Heart right ventricle (tissue), 16 donors: ENCODE data around the gene INCENP. TPM values are rescaled to one million over a fixed set of nuclear protein-coding genes. Genes with fewer than 3 reads are reported as not detected.
A peak's percentile ranks its signal among the peaks of the same experiment; 100 is the strongest.

Experiments
- ATAC-seq, 8 donors: fragments of 200-7000 bp; cut with Tn5 transposase; one replicate each; pipeline ENCODE4 v1.9.1; 2020; ENCODE audit warnings: mild to moderate bottlenecking in 8 of 8, moderate library complexity in 8 of 8, moderate number of reproducible peaks in 1 of 8
- DNase-seq, 2 donors: peaks; one replicate each; pipeline ENCODE4 v3.0.0-alpha.2; 2020
- H3K27ac ChIP-seq, 10 donors: fragments of 200-600 bp; sonication (generic) in 2 of 10; one replicate each; pipeline versions ENCODE4 v1.5.0 to v1.8.0; 2020 to 2022; ENCODE audit warnings: mild to moderate bottlenecking in 3 of 10
- H3K27me3 ChIP-seq, 7 donors: fragments of 200-600 bp; one replicate each; pipeline ENCODE4 v1.8.0; 2021 to 2022; ENCODE audit warnings: mild to moderate bottlenecking in 2 of 7
- H3K36me3 ChIP-seq, 9 donors: fragments of 200-600 bp; sonication (generic) in 1 of 9; one replicate each; pipeline versions ENCODE4 v1.5.0 to v1.8.0; 2020 to 2022; ENCODE audit warnings: mild to moderate bottlenecking in 2 of 9
- H3K4me1 ChIP-seq, 9 donors: fragments of 200-600 bp; sonication (generic) in 1 of 9; one replicate each; pipeline versions ENCODE4 v1.5.0 to v1.8.0; 2020 to 2022; ENCODE audit warnings: mild to moderate bottlenecking in 4 of 9
- H3K4me3 ChIP-seq, 10 donors: fragments of 200-600 bp; sonication (generic) in 2 of 10; one replicate each; pipeline versions ENCODE4 v1.5.0 to v1.8.0; 2020 to 2022; ENCODE audit warnings: mild to moderate bottlenecking in 7 of 10, moderate library complexity in 2 of 10
- H3K9me3 ChIP-seq, 11 donors: fragments of 200-600 bp in 10 of 11; sonication (generic) in 2 of 11; one replicate each; pipeline versions ENCODE4 v1.5.0 to v1.8.0; 2013 to 2022; ENCODE audit warnings: mild to moderate bottlenecking in 2 of 11, control low read depth in 1 of 11, moderate library complexity in 1 of 11
- CTCF ChIP-seq, 9 donors: fragments of 200-600 bp; sonication (generic) in 2 of 9; IDR thresholded peaks; one replicate each; pipeline versions ENCODE4 v1.5.0 to v1.8.0; 2021 to 2022; ENCODE audit warnings: antibody characterized with exemption in 9 of 9, mild to moderate bottlenecking in 5 of 9, moderate library complexity in 1 of 9
- WGBS, 2 donors: extraction: QIAGEN DNeasy Blood & Tissue Kit; methylation state at CpG; one replicate each; pipeline ENCODE4 v1.1.7; 2013; ENCODE audit warnings: inconsistent platforms in 1 of 2; 5-methylcytosine and 5-hydroxymethylcytosine counted together
- intact Hi-C, 10 donors: fragments of 100-400 bp; cut with DNase I; formaldehyde crosslinking; loops; one replicate each; pipeline versions ENCODE4 v1.11.1 to v1.14.2; 2022
- polyA plus RNA-seq, 2 donors: library from polyadenylated mRNA; stranded (reverse); fragments of 200-250 nt; gene quantifications; one replicate each; pipeline ENCODE4 v1.2.3, GENCODE V29; 2013
- total RNA-seq, 10 donors: library from RNA; stranded (reverse); fragmentation: NEBNext Ultra II Directional in 3 of 10; extraction: Animal tissue kit (Norgen Biotek cat#: 25700) in 3 of 10; gene quantifications; one replicate each; pipeline versions ENCODE4 v1.2.1 to v1.2.4, GENCODE V29; 2021 to 2023
- donor health status: Arrhythmogenic right ventricular cardiomyopathy.
- donor health status: ischemic (EF 13 %, LVEDD 7.1; RV severe dilation, severe dysfunction).
- donor health status: healthy with polysubstance abuse.
- donor health status: DM: no; HTN: yes; CAD: no.
- donor health status: DM: no; HTN: no; CAD: no.
- donor health status: ischemic (EF 25% LVEDD 6.9; RV normal size, moderate dysfunction).
- donor health status: ischemic (EF 25% LVEDD 5.7; RV mildly dilated, moderate dysfunction).
- donor health status: healthy.
- donor health status: DM: yes; HTN: yes; CAD: no.
- donor health status: Ischemic cardiomyopathy.
- donor health status: ischemic (EF 35%, LVEDD 5.7; RV mildly dilated, moderate dysfunction).
- donor health status: nonischemic (EF 11% LVEDD 7.7; RV severe dilation, severe dysfunction).
- donor health status: DM: yes; HTN: yes; CAD: no.
- donor health status: PGD.
- donor health status: ischemic (EF 29% LVEDD 5.4; RV normal size, mild dysfunction).
- donor health status: nonischemic (EF 23%, LVEDD 6.1; RV moderate dilation, normal function).

INCENP gene
- total and polyA plus RNA-seq, 12 donors, result 2.1 to 20.0 (median 12.3) TPM

GRCh38 chr11:62166371-62166770 lies 42.6 kb downstream of the INCENP start:
- Histone ChIP-seq H3K27ac (no peak overlapping the region), H3K27me3 (peaks cover 0 to 13% (median 0%) of the 10 kb centered on the region in 7 donors), H3K4me3 (no peak overlapping the region), H3K4me1 (peaks cover 0 to 18% (median 5%) of the 10 kb centered on the region in 9 donors), H3K9me3 (peaks cover 0 to 7% (median 0%) of the 10 kb centered on the region in 11 donors), H3K36me3 (no peaks in the 10 kb centered on the region)
- DNase-seq (no peak), ATAC-seq (no peak)
- no peak for TF ChIP-seq CTCF (IDR thresholded peaks at IDR 0.05)
- WGBS, 2 donors, result 79 to 82% methylated on average over 10 of the region's 10 CpGs
- intact Hi-C loops, result no loop called here

- DNase-seq (peak in 1 of 2 donors; percentile 63), ATAC-seq (peak; percentile 26 to 62 (median 49))
- 51 to 60% methylated on average over 10 of the region's 10 CpGs for WGBS, 2 donors
Observed at GRCh38 chr11:62169448-62169847, 45.6 kb downstream of the INCENP start.

GRCh38 chr11:62169935-62170334 lies 46.1 kb downstream of the INCENP start:
- Histone ChIP-seq H3K27ac (peak overlapping the region in 6 of 10 donors; percentile 20 to 59 (median 56)), H3K4me1 (peaks cover 0 to 26% (median 7%) of the 10 kb centered on the region in 9 donors), H3K27me3 (peaks cover 0 to 32% (median 11%) of the 10 kb centered on the region in 7 donors), H3K9me3 (peaks cover 0 to 6% (median 0%) of the 10 kb centered on the region in 11 donors), H3K36me3 (no peaks in the 10 kb centered on the region), H3K4me3 (no peak overlapping the region)
- DNase-seq (no peak), ATAC-seq (peak; percentile 36 to 89 (median 67))
- TF ChIP-seq CTCF (IDR thresholded peaks at IDR 0.05), result no peak
- intact Hi-C loops, result loop anchor here in 9 of 10 donors (2.0 to 10.0 kb wide), 5 partner anchors 141 to 212 kb away; no protein-coding TSS in a partner anchor
- WGBS, 2 donors, result 68 to 81% methylated on average over 1 of the region's 1 CpG

More at GRCh38 chr11:62169448-62169847, 45.6 kb downstream of the INCENP start:
- H3K9me3 ChIP-seq, result peaks cover 0 to 6% (median 0%) of the 10 kb centered on the region in 11 donors
- no peak overlapping the region for H3K4me3 ChIP-seq
- H3K27me3 ChIP-seq, result peaks cover 0 to 32% (median 11%) of the 10 kb centered on the region in 7 donors
- peaks cover 0 to 26% (median 7%) of the 10 kb centered on the region in 9 donors for H3K4me1 ChIP-seq
- intact Hi-C loops, result no loop called here
- peak overlapping the region in 6 of 10 donors; percentile 41 to 59 (median 56) for H3K27ac ChIP-seq
- no peak for TF ChIP-seq CTCF (IDR thresholded peaks at IDR 0.05)
- no peaks in the 10 kb centered on the region for H3K36me3 ChIP-seq

GRCh38 chr11:62171261-62171723 lies 47.5 kb downstream of the INCENP start:
- H3K27ac ChIP-seq, result peak overlapping the region in 5 of 10 donors; percentile 39 to 58 (median 47)

More at GRCh38 chr11:62171261-62171723, 47.5 kb downstream of the INCENP start:
- H3K9me3 ChIP-seq, result peaks cover 0 to 6% (median 0%) of the 10 kb centered on the region in 11 donors
- peaks cover 0 to 39% (median 18%) of the 10 kb centered on the region in 7 donors for H3K27me3 ChIP-seq
- DNase-seq, result peak; percentile 43 to 89
- 5 to 7% methylated on average over 14 of the region's 14 CpGs for WGBS, 2 donors
- H3K36me3 ChIP-seq, result no peaks in the 10 kb centered on the region
- peak; percentile 46 to 89 (median 80) for ATAC-seq
- H3K4me3 ChIP-seq, result peak overlapping the region in 2 of 10 donors; percentile 18 to 21
- H3K4me1 ChIP-seq, result peaks cover 0 to 26% (median 7%) of the 10 kb centered on the region in 9 donors
- peak; percentile 48 to 82 (median 72) for TF ChIP-seq CTCF (IDR thresholded peaks at IDR 0.05)
- intact Hi-C loops, result loop anchor here (1.0 to 10.0 kb wide), 6 partner anchors 140 to 211 kb away; no protein-coding TSS in a partner anchor
